Keratinocyte (primary cell): ENCODE measurements around the gene ADAMTSL3. TPM values are rescaled to one million over a fixed set of nuclear protein-coding genes. Genes with fewer than 3 reads are reported as not detected.

Experiments used
- DNase-seq: peaks from one replicate; pipeline ENCODE4 v3.0.0-alpha.2; 2011; ENCODE audit warnings: low read depth, missing footprints, low spot score
- FAIRE-seq: peaks from 2 replicates; lab custom pipeline; 2011; peaks lifted over from hg19 to GRCh38; lab: Jason Lieb, UNC
- H2AFZ ChIP-seq: 2 replicates; pipeline ENCODE4 v1.6.0; 2012; ENCODE audit warnings: low read length, control low read depth, inconsistent platforms; ENCODE audit not compliant: control insufficient read depth
- H3K27ac ChIP-seq: 2 replicates; pipeline ENCODE4 v1.5.1; 2011; ENCODE audit warnings: low read length; ENCODE audit not compliant: control insufficient read depth, insufficient read depth
- H3K27me3 ChIP-seq: 3 replicates; pipeline ENCODE4 v1.6.0; 2011; ENCODE audit warnings: low read length; ENCODE audit not compliant: control insufficient read depth, insufficient read depth; ENCODE audit errors: extremely low read depth
- H3K36me3 ChIP-seq, 2 experiments: 2 replicates in 1 of 2; 3 replicates in 1 of 2; pipeline ENCODE4 v1.5.1; 2011; ENCODE audit warnings: low read length in 2 of 2, mild to moderate bottlenecking in 1 of 2; ENCODE audit not compliant: control insufficient read depth in 2 of 2, insufficient read depth in 2 of 2; ENCODE audit errors: extremely low read depth in 1 of 2
- H3K4me1 ChIP-seq: 3 replicates; pipeline ENCODE4 v1.5.1; 2011; ENCODE audit warnings: low read length; ENCODE audit not compliant: control insufficient read depth, insufficient read depth; ENCODE audit errors: extremely low read depth
- H3K4me2 ChIP-seq: 3 replicates; pipeline ENCODE4 v1.6.0; 2011; ENCODE audit warnings: low read depth, low read length; ENCODE audit not compliant: control insufficient read depth, insufficient read depth; ENCODE audit errors: extremely low read depth
- H3K4me3 ChIP-seq, 3 experiments: fragments of 200-600 bp in 1 of 3; sonication (generic) in 1 of 3; 2 replicates in 2 of 3; 3 replicates in 1 of 3; pipeline ENCODE4 v1.5.1; 2011 to 2016; ENCODE audit warnings: low read length in 3 of 3, mild to moderate bottlenecking in 3 of 3, control low read depth in 2 of 3, inconsistent platforms in 1 of 3, low read depth in 1 of 3, mixed read lengths in 1 of 3, mixed run types in 1 of 3, moderate library complexity in 1 of 3; ENCODE audit not compliant: control insufficient read depth in 2 of 3, insufficient read depth in 2 of 3; ENCODE audit errors: extremely low read depth in 1 of 3
- H3K79me2 ChIP-seq: 2 replicates; pipeline ENCODE4 v1.6.0; 2012; ENCODE audit warnings: low read length; ENCODE audit not compliant: control insufficient read depth, insufficient read depth
- H3K9ac ChIP-seq: 3 replicates; pipeline ENCODE4 v1.6.0; 2011; ENCODE audit warnings: low read length; ENCODE audit not compliant: control insufficient read depth, insufficient read depth; ENCODE audit errors: extremely low read depth
- H3K9me1 ChIP-seq: 3 replicates; pipeline ENCODE4 v1.6.0; 2011; ENCODE audit warnings: low read length; ENCODE audit not compliant: control insufficient read depth, insufficient read depth; ENCODE audit errors: extremely low read depth
- H3K9me3 ChIP-seq: 2 replicates; pipeline ENCODE4 v1.5.1; 2012; ENCODE audit warnings: low read depth, low read length; ENCODE audit not compliant: control insufficient read depth
- H4K20me1 ChIP-seq: 3 replicates; pipeline ENCODE4 v1.6.0; 2011; ENCODE audit warnings: low read length; ENCODE audit not compliant: control insufficient read depth, insufficient read depth; ENCODE audit errors: extremely low read depth
- EZH2 ChIP-seq: IDR thresholded peaks from one replicate; pipeline ENCODE4 v1.6.1; 2012; ENCODE audit warnings: inconsistent platforms, mild to moderate bottlenecking, low read length, moderate library complexity
- dilution Hi-C: fragments of 300-500 bp; cut with MboI; formaldehyde crosslinking; loops from one replicate; pipeline ENCODE4 v1.7.0; 2020; ENCODE audit warnings: low sequenced_read_pairs; ENCODE audit not compliant: extremely low pct_ligation_motif_present
- polyA plus RNA-seq, 5 experiments: library from polyadenylated mRNA; depleted of rRNA in 3 of 5; stranded (reverse) in 3 of 5; stranded (forward) in 1 of 5; unstranded in 1 of 5; fragments of >200 nt; gene quantifications; 1 replicate in 1 of 5; 2 replicates in 3 of 5; 3 replicates in 1 of 5; pipeline versions ENCODE4 v1.2.1 to v1.2.3, GENCODE V29; 2011 to 2012; ENCODE audit warnings: missing spikeins in 2 of 5, low read depth in 1 of 5, low replicate concordance in 1 of 5
- TF ChIP-seq, protein P1 (sequence below), 3 experiments: IDR thresholded peaks in 1 of 3; conservative IDR thresholded peaks in 1 of 3; optimal IDR thresholded peaks in 1 of 3; 2 replicates in 2 of 3; 3 replicates in 1 of 3; pipeline versions ENCODE3 to v1.5.1; 2011; ENCODE audit warnings: low read length in 3 of 3, mild to moderate bottlenecking in 3 of 3, moderate library complexity in 2 of 3, control low read depth in 1 of 3, inconsistent platforms in 1 of 3; ENCODE audit not compliant: insufficient read depth in 2 of 3; ENCODE audit errors: extremely low read depth in 1 of 3

Gene ADAMTSL3
- polyA plus RNA-seq, 1 donor (not counting 4 experiments of a cell fraction or from before 2014, with no cell fraction given) = 0.01 TPM

DNA sequence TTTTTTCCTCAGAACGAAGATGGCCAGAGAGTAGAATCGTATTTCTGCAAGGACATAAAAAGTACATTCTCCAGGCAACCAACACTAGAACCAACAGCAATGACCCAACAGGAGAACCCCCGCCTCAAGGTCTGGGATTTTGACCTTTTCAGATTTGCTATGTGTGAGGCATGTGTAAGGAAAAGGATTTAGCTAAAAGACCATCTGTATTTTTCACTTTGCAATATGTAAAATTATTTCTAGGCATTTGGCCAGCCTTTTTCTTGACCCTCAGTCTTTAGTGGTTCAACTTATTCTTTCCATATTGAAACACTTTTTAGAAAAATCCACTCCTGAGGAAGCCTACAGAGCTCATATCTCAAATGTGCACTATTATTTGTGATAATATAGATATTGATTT is 362.4 kb downstream of the ADAMTSL3 start:
- Histone ChIP-seq H3K36me3 (no peaks in the 10 kb centered on the region), H4K20me1 (no peaks in the 10 kb centered on the region), H3K9me3 (no peaks in the 10 kb centered on the region), H3K9ac (no peak overlapping the region), H3K4me1 (no peaks in the 10 kb centered on the region), H3K9me1 (no peaks in the 10 kb centered on the region), H3K79me2 (no peaks in the 10 kb centered on the region), H3K27ac (no peak overlapping the region), H2AFZ (no peak overlapping the region), H3K4me2 (no peak overlapping the region), H3K4me3 (no peak overlapping the region), H3K27me3 (no peaks in the 10 kb centered on the region)
- TF ChIP-seq EZH2 = no peak
- TF ChIP-seq, protein P1, sequence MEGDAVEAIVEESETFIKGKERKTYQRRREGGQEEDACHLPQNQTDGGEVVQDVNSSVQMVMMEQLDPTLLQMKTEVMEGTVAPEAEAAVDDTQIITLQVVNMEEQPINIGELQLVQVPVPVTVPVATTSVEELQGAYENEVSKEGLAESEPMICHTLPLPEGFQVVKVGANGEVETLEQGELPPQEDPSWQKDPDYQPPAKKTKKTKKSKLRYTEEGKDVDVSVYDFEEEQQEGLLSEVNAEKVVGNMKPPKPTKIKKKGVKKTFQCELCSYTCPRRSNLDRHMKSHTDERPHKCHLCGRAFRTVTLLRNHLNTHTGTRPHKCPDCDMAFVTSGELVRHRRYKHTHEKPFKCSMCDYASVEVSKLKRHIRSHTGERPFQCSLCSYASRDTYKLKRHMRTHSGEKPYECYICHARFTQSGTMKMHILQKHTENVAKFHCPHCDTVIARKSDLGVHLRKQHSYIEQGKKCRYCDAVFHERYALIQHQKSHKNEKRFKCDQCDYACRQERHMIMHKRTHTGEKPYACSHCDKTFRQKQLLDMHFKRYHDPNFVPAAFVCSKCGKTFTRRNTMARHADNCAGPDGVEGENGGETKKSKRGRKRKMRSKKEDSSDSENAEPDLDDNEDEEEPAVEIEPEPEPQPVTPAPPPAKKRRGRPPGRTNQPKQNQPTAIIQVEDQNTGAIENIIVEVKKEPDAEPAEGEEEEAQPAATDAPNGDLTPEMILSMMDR (optimal IDR thresholded peaks at IDR 0.05 in 1 of 3, IDR thresholded peaks at IDR 0.05 in 1 of 3, conservative IDR thresholded peaks at IDR 0.05 in 1 of 3; ENCODE audit: extremely low read depth in 1 of 3, insufficient read depth in 2 of 3, low read length in 3 of 3) = no peak
- DNase-seq (no peak), FAIRE-seq (no peak)
- dilution Hi-C loops = no loop called here

DNA sequence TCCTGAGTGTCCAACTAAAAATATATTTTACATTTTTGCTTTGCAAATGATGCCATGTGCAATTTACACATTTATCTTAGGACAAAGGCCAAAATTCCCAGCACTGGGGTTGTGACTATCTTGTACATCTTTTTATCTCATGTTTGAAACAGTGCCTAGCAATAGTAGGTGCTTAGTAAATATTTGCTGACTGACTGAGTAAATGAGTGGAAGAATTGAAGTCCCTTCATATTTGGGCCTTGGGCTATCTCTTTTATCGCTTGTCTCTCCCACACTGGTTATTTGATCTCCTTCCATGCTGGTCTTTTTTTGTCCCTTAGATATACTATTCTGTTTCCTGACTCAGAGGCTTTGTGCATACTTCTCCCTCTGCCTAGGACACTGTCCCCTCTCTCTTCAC is 368.6 kb downstream of the ADAMTSL3 start:
- TF ChIP-seq EZH2 = no peak
- TF ChIP-seq, protein P1 (optimal IDR thresholded peaks at IDR 0.05 in 1 of 3, IDR thresholded peaks at IDR 0.05 in 1 of 3, conservative IDR thresholded peaks at IDR 0.05 in 1 of 3; ENCODE audit: extremely low read depth in 1 of 3, insufficient read depth in 2 of 3, low read length in 3 of 3) = no peak
- Histone ChIP-seq H3K27ac (no peak overlapping the region), H3K4me1 (no peaks in the 10 kb centered on the region), H3K9ac (no peak overlapping the region), H4K20me1 (no peaks in the 10 kb centered on the region), H3K36me3 (no peaks in the 10 kb centered on the region), H3K9me1 (no peaks in the 10 kb centered on the region), H3K9me3 (no peaks in the 10 kb centered on the region), H3K27me3 (no peaks in the 10 kb centered on the region), H2AFZ (no peak overlapping the region), H3K4me2 (no peak overlapping the region), H3K79me2 (no peaks in the 10 kb centered on the region), H3K4me3 (no peak overlapping the region)
- dilution Hi-C loops = no loop called here
- no peak for FAIRE-seq
- DNase-seq = no peak
